GM19099 (cell line): ENCODE results near the gene SFMBT1.

ENCODE experiments used
- POLR2A ChIP-seq: IDR thresholded peaks from 3 replicates; pipeline ENCODE4 v1.6.1; 2011; ENCODE audit warnings: low read depth; ENCODE audit not compliant: insufficient read length; ENCODE audit errors: extremely low read depth

SFMBT1 gene

GRCh38 chr3:52859686-52860423, 186.0 kb downstream of the SFMBT1 start:
- TF ChIP-seq POLR2A, result no peak

GRCh38 chr3:52857864-52858263, 188.0 kb downstream of the SFMBT1 start:
- TF ChIP-seq POLR2A, result no peak

GRCh38 chr3:52857133-52857532, 188.7 kb downstream of the SFMBT1 start:
- no peak for TF ChIP-seq POLR2A

GRCh38 chr3:52856666-52857065, 189.2 kb downstream of the SFMBT1 start:
- TF ChIP-seq POLR2A, result no peak

GRCh38 chr3:52854013-52854412, 191.9 kb downstream of the SFMBT1 start:
- TF ChIP-seq POLR2A, result no peak
